ENCODE data around the gene CRYL1.

CRYL1 gene

GRCh38 chr13:20470136-20470535, 55.5 kb downstream of the CRYL1 start:
- no peak for DNase-seq (ENCODE audit: low spot score)
- no peak overlapping the region for H3K4me3 ChIP-seq (ENCODE audit: severe bottlenecking)
- no peak for ATAC-seq (ENCODE audit: low read depth)
- no peaks in the 10 kb centered on the region for H3K27me3 ChIP-seq (ENCODE audit: insufficient read depth, poor library complexity, severe bottlenecking)
- H3K9me3 ChIP-seq (ENCODE audit: severe bottlenecking), result no peaks in the 10 kb centered on the region
- no peak for TF ChIP-seq CTCF (IDR thresholded peaks at IDR 0.05; ENCODE audit: poor library complexity, severe bottlenecking)
- H3K36me3 ChIP-seq (ENCODE audit: low read depth), result no peaks in the 10 kb centered on the region
- no peak overlapping the region for H3K27ac ChIP-seq (ENCODE audit: poor library complexity, severe bottlenecking)
- H3K4me1 ChIP-seq (ENCODE audit: insufficient read depth, poor library complexity, severe bottlenecking), result peaks cover under 1% of the 10 kb centered on the region

GRCh38 chr13:20466371-20466770, 59.3 kb downstream of the CRYL1 start:
- Histone ChIP-seq H3K4me3 (ENCODE audit: severe bottlenecking) (no peak overlapping the region), H3K9me3 (ENCODE audit: severe bottlenecking) (no peaks in the 10 kb centered on the region), H3K27me3 (ENCODE audit: insufficient read depth, poor library complexity, severe bottlenecking) (no peaks in the 10 kb centered on the region), H3K27ac (ENCODE audit: poor library complexity, severe bottlenecking) (no peak overlapping the region), H3K36me3 (ENCODE audit: low read depth) (no peaks in the 10 kb centered on the region), H3K4me1 (ENCODE audit: insufficient read depth, poor library complexity, severe bottlenecking) (peaks cover 5% of the 10 kb centered on the region)
- ATAC-seq (ENCODE audit: low read depth) (no peak), DNase-seq (ENCODE audit: low spot score) (no peak)
- no peak for TF ChIP-seq CTCF (IDR thresholded peaks at IDR 0.05; ENCODE audit: poor library complexity, severe bottlenecking)

GRCh38 chr13:20465218-20465879, 60.3 kb downstream of the CRYL1 start:
- no peak for DNase-seq (ENCODE audit: low spot score)
- H3K9me3 ChIP-seq (ENCODE audit: severe bottlenecking), result no peaks in the 10 kb centered on the region
- H3K27ac ChIP-seq (ENCODE audit: poor library complexity, severe bottlenecking), result no peak overlapping the region
- TF ChIP-seq CTCF (IDR thresholded peaks at IDR 0.05; ENCODE audit: poor library complexity, severe bottlenecking), result no peak
- H3K4me1 ChIP-seq (ENCODE audit: insufficient read depth, poor library complexity, severe bottlenecking), result peaks cover 5% of the 10 kb centered on the region
- no peaks in the 10 kb centered on the region for H3K36me3 ChIP-seq (ENCODE audit: low read depth)
- no peak overlapping the region for H3K4me3 ChIP-seq (ENCODE audit: severe bottlenecking)
- H3K27me3 ChIP-seq (ENCODE audit: insufficient read depth, poor library complexity, severe bottlenecking), result no peaks in the 10 kb centered on the region
- peak; percentile 63; the same call in 2 of the 3 replicates for ATAC-seq (ENCODE audit: low read depth)

GRCh38 chr13:20462921-20463320, 62.7 kb downstream of the CRYL1 start:
- no peak for DNase-seq (ENCODE audit: low spot score)
- TF ChIP-seq CTCF (IDR thresholded peaks at IDR 0.05; ENCODE audit: poor library complexity, severe bottlenecking), result no peak
- H3K27me3 ChIP-seq (ENCODE audit: insufficient read depth, poor library complexity, severe bottlenecking), result no peaks in the 10 kb centered on the region

GRCh38 chr13:20462533-20462915, 63.1 kb downstream of the CRYL1 start:
- H3K4me1 ChIP-seq (ENCODE audit: insufficient read depth, poor library complexity, severe bottlenecking), result peaks cover 5% of the 10 kb centered on the region
- H3K36me3 ChIP-seq (ENCODE audit: low read depth), result no peaks in the 10 kb centered on the region

More at GRCh38 chr13:20462921-20463320, 62.7 kb downstream of the CRYL1 start:
- no peaks in the 10 kb centered on the region for H3K36me3 ChIP-seq (ENCODE audit: low read depth)
- H3K27ac ChIP-seq (ENCODE audit: poor library complexity, severe bottlenecking), result no peak overlapping the region
- no peak for ATAC-seq (ENCODE audit: low read depth)
- no peak overlapping the region for H3K4me3 ChIP-seq (ENCODE audit: severe bottlenecking)
- no peaks in the 10 kb centered on the region for H3K9me3 ChIP-seq (ENCODE audit: severe bottlenecking)
- peaks cover 5% of the 10 kb centered on the region for H3K4me1 ChIP-seq (ENCODE audit: insufficient read depth, poor library complexity, severe bottlenecking)

More at GRCh38 chr13:20462533-20462915, 63.1 kb downstream of the CRYL1 start:
- Histone ChIP-seq H3K9me3 (ENCODE audit: severe bottlenecking) (no peaks in the 10 kb centered on the region), H3K27me3 (ENCODE audit: insufficient read depth, poor library complexity, severe bottlenecking) (no peaks in the 10 kb centered on the region), H3K27ac (ENCODE audit: poor library complexity, severe bottlenecking) (no peak overlapping the region), H3K4me3 (ENCODE audit: severe bottlenecking) (no peak overlapping the region)
- no peak for TF ChIP-seq CTCF (IDR thresholded peaks at IDR 0.05; ENCODE audit: poor library complexity, severe bottlenecking)
- DNase-seq (ENCODE audit: low spot score) (no peak), ATAC-seq (ENCODE audit: low read depth) (no peak)

Measured in RWPE2 (cell line).